Endothelial cell of umbilical vein (primary cell): ENCODE results near the gene RCVRN. TPM values are rescaled to one million over a fixed set of nuclear protein-coding genes. Genes with fewer than 3 reads are reported as not detected.

Source experiments
- BruUV-seq: library from RNA; stranded (reverse); fragments of 400-500 nt; replicated peaks from 2 replicates; lab custom pipeline; 2021; lab: Mats Ljungman, UMichigan
- CTCF ChIA-PET: fragments of 300-600, 350-600 bp; sonication (Branson Sonifier 250); formaldehyde crosslinking; loops from one replicate; lab custom pipeline; 2021; ENCODE audit warnings: antibody characterized with exemption, inconsistent platforms; lab: Charles Lee
- POLR2A ChIA-PET: fragments of 300-600, 350-600 bp; sonication (Branson Sonifier 250); formaldehyde crosslinking; loops from one replicate; lab custom pipeline; 2021; ENCODE audit warnings: antibody characterized with exemption, inconsistent platforms; lab: Charles Lee
- DNase-seq: peaks from one replicate; pipeline ENCODE4 v3.0.0-alpha.2; 2011; ENCODE audit warnings: low read depth, low spot score
- FAIRE-seq: peaks from 2 replicates; lab custom pipeline; 2011; peaks lifted over from hg19 to GRCh38; lab: Jason Lieb, UNC
- H2AFZ ChIP-seq: 2 replicates; pipeline ENCODE4 v1.6.0; 2012; ENCODE audit warnings: low read depth, low read length, control low read depth, inconsistent platforms
- H3K27ac ChIP-seq: 2 replicates; pipeline ENCODE4 v1.5.1; 2011; ENCODE audit warnings: low read depth, mild to moderate bottlenecking, control low read depth, low read length, moderate library complexity; ENCODE audit not compliant: insufficient read depth
- H3K27me3 ChIP-seq, 2 experiments: 2 replicates each; pipeline versions ENCODE4 v1.6.0 to v1.6.1; 2011; ENCODE audit warnings: low read length in 2 of 2, mixed read lengths in 1 of 2; ENCODE audit not compliant: control insufficient read depth in 2 of 2, insufficient read depth in 2 of 2
- H3K36me3 ChIP-seq, 2 experiments: 2 replicates in 1 of 2; 3 replicates in 1 of 2; pipeline ENCODE4 v1.5.1; 2011; ENCODE audit warnings: low read length in 2 of 2, mild to moderate bottlenecking in 1 of 2, moderate library complexity in 1 of 2; ENCODE audit not compliant: control insufficient read depth in 2 of 2, insufficient read depth in 2 of 2; ENCODE audit errors: extremely low read depth in 1 of 2
- H3K4me1 ChIP-seq: 3 replicates; pipeline ENCODE4 v1.5.1; 2011; ENCODE audit warnings: mild to moderate bottlenecking, low read length; ENCODE audit not compliant: control insufficient read depth, insufficient read depth; ENCODE audit errors: extremely low read depth
- H3K4me2 ChIP-seq: 2 replicates; pipeline ENCODE4 v1.6.1; 2011; ENCODE audit warnings: low read length, control low read depth, mixed read lengths; ENCODE audit not compliant: insufficient read depth
- H3K4me3 ChIP-seq, 3 experiments: fragments of 200-600 bp in 1 of 3; sonication (generic), shearing (Covaris generic) in 1 of 3; replicated peaks in 1 of 3; 2 replicates each; pipeline ENCODE4 v1.5.1; 2011 to 2016; ENCODE audit warnings: control low read depth in 3 of 3, low read length in 3 of 3, mild to moderate bottlenecking in 2 of 3, inconsistent platforms in 1 of 3, low read depth in 1 of 3, moderate library complexity in 1 of 3; ENCODE audit not compliant: insufficient read depth in 1 of 3
- H3K79me2 ChIP-seq: 2 replicates; pipeline ENCODE4 v1.6.0; 2012; ENCODE audit warnings: low read length, inconsistent platforms; ENCODE audit not compliant: control insufficient read depth, insufficient read depth
- H3K9ac ChIP-seq: replicated peaks from 2 replicates; pipeline ENCODE3; 2011; ENCODE audit warnings: low read length, control low read depth; ENCODE audit not compliant: insufficient read depth; ENCODE audit errors: extremely low read depth
- H3K9me1 ChIP-seq: replicated peaks from 3 replicates; pipeline ENCODE4 v1.6.0; 2011; ENCODE audit warnings: mild to moderate bottlenecking, low read length; ENCODE audit not compliant: control insufficient read depth, insufficient read depth; ENCODE audit errors: extremely low read depth
- H3K9me3 ChIP-seq: replicated peaks from 2 replicates; pipeline ENCODE4 v1.5.1; 2012; ENCODE audit warnings: low read length, inconsistent platforms; ENCODE audit not compliant: control insufficient read depth, insufficient read depth
- H4K20me1 ChIP-seq: replicated peaks from 2 replicates; pipeline ENCODE3; 2011; ENCODE audit warnings: mild to moderate bottlenecking, low read length; ENCODE audit not compliant: control insufficient read depth, insufficient read depth; ENCODE audit errors: extremely low read depth
- CTCF ChIP-seq, 2 donors: IDR thresholded peaks; 1 replicate in 1 of 2; 2 replicates in 1 of 2; pipeline ENCODE4 v1.5.1; 2011; ENCODE audit warnings: low read length in 2 of 2, mild to moderate bottlenecking in 2 of 2, moderate library complexity in 2 of 2, control low read depth in 1 of 2, inconsistent platforms in 1 of 2, low read depth in 1 of 2; ENCODE audit not compliant: insufficient read depth in 1 of 2; ENCODE audit errors: extremely low read depth in 1 of 2
- EZH2 ChIP-seq: IDR thresholded peaks from 2 replicates; pipeline ENCODE4 v1.6.1; 2012; ENCODE audit warnings: borderline replicate concordance, low read depth, mild to moderate bottlenecking, moderate library complexity, low read length, inconsistent platforms; ENCODE audit not compliant: severe bottlenecking
- FOS ChIP-seq: IDR thresholded peaks from 2 replicates; pipeline ENCODE4 v1.6.1; 2011; ENCODE audit warnings: mild to moderate bottlenecking, low read length, moderate library complexity, borderline replicate concordance; ENCODE audit not compliant: insufficient read depth
- GATA2 ChIP-seq: IDR thresholded peaks from 2 replicates; pipeline ENCODE4 v1.7.0; 2011; ENCODE audit warnings: low read depth, mild to moderate bottlenecking, moderate library complexity, mixed read lengths, low read length; ENCODE audit not compliant: insufficient read length, insufficient read depth
- JUN ChIP-seq: IDR thresholded peaks from 2 replicates; pipeline ENCODE4 v1.6.1; 2011; ENCODE audit warnings: borderline replicate concordance, low read depth; ENCODE audit not compliant: insufficient read length, insufficient read depth
- MAX ChIP-seq: IDR thresholded peaks from 2 replicates; pipeline ENCODE4 v1.6.1; 2011; ENCODE audit not compliant: insufficient read depth, insufficient read length
- MYC ChIP-seq: IDR thresholded peaks from one replicate; pipeline ENCODE4 v1.6.1; 2011; ENCODE audit warnings: mild to moderate bottlenecking, low read depth, low read length
- POLR2A ChIP-seq: IDR thresholded peaks from 2 replicates; pipeline ENCODE4 v1.6.1; 2012; ENCODE audit warnings: low read depth, mild to moderate bottlenecking, control low read depth, low read length
- POLR2AphosphoS5 ChIP-seq: IDR thresholded peaks from 2 replicates; pipeline ENCODE4 v1.6.1; 2012; ENCODE audit warnings: low read depth, mild to moderate bottlenecking, control low read depth, low read length, moderate library complexity; ENCODE audit not compliant: insufficient read depth
- dilution Hi-C: fragments of 300-500 bp; cut with MboI; formaldehyde crosslinking; loops from one replicate; pipeline ENCODE4 v1.15.0; 2019; ENCODE audit warnings: low sequenced_read_pairs; ENCODE audit not compliant: extremely low pct_ligation_motif_present
- intact Hi-C: fragments of 100-400 bp; cut with micrococcal nuclease; formaldehyde crosslinking; loops from one replicate; pipeline ENCODE4 v1.10.0; 2022
- polyA plus RNA-seq, 4 experiments: library from polyadenylated mRNA; depleted of rRNA in 3 of 4; stranded (reverse) in 3 of 4; unstranded in 1 of 4; fragments of >200 nt; gene quantifications; 2 replicates each; pipeline versions ENCODE4 v1.2.1 to v1.2.3, GENCODE V29; 2011 to 2012; ENCODE audit warnings: missing spikeins in 1 of 4
- total RNA-seq: library from RNA; stranded (reverse); gene quantifications from 2 replicates; pipeline ENCODE4 v1.2.3, GENCODE V29; 2021

The RCVRN gene
- total and polyA plus RNA-seq, 2 donors (not counting 3 experiments of a cell fraction or from before 2014, with no cell fraction given), result not detected

DNA sequence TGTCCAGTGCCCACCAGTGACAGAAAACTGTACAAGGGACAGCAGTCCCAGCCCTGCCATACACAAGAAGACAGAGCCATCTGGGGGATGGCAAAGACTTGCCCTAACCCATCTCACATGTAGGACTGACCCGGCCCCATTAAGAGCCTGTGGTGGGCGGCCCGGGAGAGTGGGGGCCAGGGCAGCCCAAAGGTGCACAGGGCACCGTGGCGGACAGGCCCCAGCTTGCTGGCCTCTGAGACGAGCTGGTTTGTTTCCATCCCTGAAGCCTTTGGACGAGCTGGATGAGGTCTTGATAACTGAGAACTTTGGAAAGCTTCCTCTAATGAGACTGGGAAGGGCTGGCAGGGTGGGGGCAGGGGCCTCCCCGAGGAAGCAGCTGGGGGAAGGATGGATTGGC, 11.0 kb upstream of the RCVRN start:
- DNase-seq (no peak), FAIRE-seq (no peak)
- dilution Hi-C loops, result no loop called here
- no peaks in the 10 kb centered on the region for H4K20me1 ChIP-seq
- intact Hi-C loops, result no loop called here
- H3K4me2 ChIP-seq, result no peak overlapping the region
- H2AFZ ChIP-seq, result no peak overlapping the region
- H3K27ac ChIP-seq, result no peak overlapping the region
- peaks cover 4% of the 10 kb centered on the region for H3K9me3 ChIP-seq
- no peaks in the 10 kb centered on the region for H3K27me3 ChIP-seq
- ChIA-PET POLR2A (no interaction called here), CTCF (no interaction called here)
- no peak overlapping the region for H3K4me3 ChIP-seq
- BruUV-seq, result no TSS peak
- H3K9ac ChIP-seq, result no peak overlapping the region
- H3K36me3 ChIP-seq, result no peaks in the 10 kb centered on the region
- TF ChIP-seq MYC (no peak), POLR2AphosphoS5 (no peak), POLR2A (no peak), JUN (no peak)
- no peaks in the 10 kb centered on the region for H3K4me1 ChIP-seq
- no peaks in the 10 kb centered on the region for H3K9me1 ChIP-seq
- H3K79me2 ChIP-seq, result no peaks in the 10 kb centered on the region

GRCh38 chr17:9913476-9913875, 8.4 kb upstream of the RCVRN start:
- TF ChIP-seq EZH2 (no peak), CTCF (IDR thresholded peaks at IDR 0.05; ENCODE audit: extremely low read depth in 1 of 2, insufficient read depth in 1 of 2, low read depth in 1 of 2, low read length in 2 of 2) (no peak), GATA2 (no peak), MYC (no peak), POLR2A (no peak), POLR2AphosphoS5 (no peak), FOS (no peak), JUN (no peak), MAX (no peak)
- Histone ChIP-seq H3K4me1 (no peaks in the 10 kb centered on the region), H3K27me3 (no peaks in the 10 kb centered on the region), H3K27ac (no peak overlapping the region), H2AFZ (no peak overlapping the region), H3K9ac (no peak overlapping the region), H3K4me2 (no peak overlapping the region), H4K20me1 (no peaks in the 10 kb centered on the region), H3K79me2 (no peaks in the 10 kb centered on the region), H3K9me3 (peaks cover 5% of the 10 kb centered on the region), H3K9me1 (no peaks in the 10 kb centered on the region), H3K4me3 (no peak overlapping the region), H3K36me3 (no peaks in the 10 kb centered on the region)
- ChIA-PET POLR2A (no interaction called here), CTCF (no interaction called here)
- no peak for DNase-seq
- dilution Hi-C loops (no loop called here), intact Hi-C loops (no loop called here)
- no TSS peak for BruUV-seq
- FAIRE-seq, result no peak
